Measurements from ENCODE around the gene KLHDC2.
"Not testable (repeated sequence)": the region's sequence is repeated elsewhere in the genome, so short reads cannot be mapped to it uniquely, and the experiment has no call there.

- not testable (repeated sequence) for TF ChIP-seq CTCF, POLR2A, EP300 (IDR thresholded peaks at IDR 0.05)
Measured at GRCh38 chr14:49735669-49736068, 32.3 kb upstream of the KLHDC2 start.
